Right atrium auricular region (tissue), 2 donors: ENCODE measurements around the gene HORMAD2. TPM values are rescaled to one million over a fixed set of nuclear protein-coding genes. Genes with fewer than 3 reads are reported as not detected.

Experiments used
- DNase-seq: peaks from one replicate; pipeline ENCODE4 v3.0.0-alpha.2; 2019; ENCODE audit warnings: low spot score
- H3K27ac ChIP-seq, 2 donors: fragments of 200-600 bp; sonication (generic); 1 replicate in 1 of 2; 2 replicates in 1 of 2; pipeline ENCODE4 v1.5.1; 2016 to 2019
- H3K27me3 ChIP-seq, 2 donors: fragments of 200-600 bp; sonication (generic); one replicate each; pipeline versions ENCODE4 v1.5.1 to v1.6.0; 2017 to 2019
- H3K36me3 ChIP-seq: fragments of 200-600 bp; sonication (generic); one replicate; pipeline ENCODE4 v1.5.1; 2016
- H3K4me1 ChIP-seq, 2 donors: fragments of 200-600 bp; sonication (generic); one replicate each; pipeline versions ENCODE4 v1.5.1 to v1.6.0; 2017 to 2019
- H3K4me3 ChIP-seq, 2 donors: fragments of 200-600 bp; sonication (generic); 1 replicate in 1 of 2; 2 replicates in 1 of 2; pipeline ENCODE4 v1.5.1; 2017 to 2019; ENCODE audit warnings: mild to moderate bottlenecking in 1 of 2, moderate library complexity in 1 of 2
- H3K9me3 ChIP-seq, 2 donors: fragments of 200-600 bp; sonication (generic); one replicate each; pipeline ENCODE4 v1.5.1; 2019
- total RNA-seq, 2 donors: library from RNA; depleted of rRNA; stranded (reverse); fragments of >200 nt; gene quantifications; one replicate each; pipeline ENCODE4 v1.1.0, GENCODE V29; 2016
- TF ChIP-seq, protein P1 (sequence below), 2 donors: fragments of 200-600 bp; sonication (generic); IDR thresholded peaks; one replicate each; pipeline ENCODE4 v1.5.1; 2019; ENCODE audit warnings: antibody characterized with exemption in 2 of 2

The HORMAD2 gene
- total RNA-seq, 2 donors from 2014 or later = not detected

DNA sequence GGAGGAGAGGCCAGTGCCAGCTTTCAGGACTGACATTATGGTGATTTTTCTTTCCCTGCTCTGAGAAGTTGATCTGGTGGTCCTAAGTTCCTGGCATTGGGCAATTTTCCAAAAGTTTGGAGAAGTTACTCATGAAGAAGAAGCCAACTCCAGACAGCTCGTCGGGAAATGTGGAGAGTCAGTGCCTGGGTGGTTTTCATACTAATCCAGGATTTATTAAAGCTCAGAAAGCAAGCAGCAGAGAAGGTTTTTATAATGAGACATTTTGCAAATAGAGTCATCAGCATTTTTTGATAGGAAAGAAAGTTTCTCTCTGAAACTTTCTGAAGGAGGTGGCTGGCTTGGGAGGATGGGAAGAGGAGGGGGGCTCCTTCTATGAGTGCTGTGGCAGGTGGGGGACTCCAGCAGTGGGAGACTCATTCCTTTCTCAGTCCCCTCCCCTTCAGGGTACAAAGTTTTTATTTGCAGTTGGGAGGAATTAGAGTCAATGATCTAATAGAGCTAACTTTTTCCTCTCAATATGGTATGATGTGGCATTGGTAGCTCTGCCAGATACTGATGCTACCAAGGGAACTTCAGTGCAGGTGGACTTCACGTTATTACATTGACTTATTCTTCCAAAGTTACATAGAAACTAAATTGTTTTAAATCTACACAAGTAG is 110.9 kb downstream of the HORMAD2 start:
- no peak overlapping the region for H3K27ac ChIP-seq
- TF ChIP-seq, protein P1, sequence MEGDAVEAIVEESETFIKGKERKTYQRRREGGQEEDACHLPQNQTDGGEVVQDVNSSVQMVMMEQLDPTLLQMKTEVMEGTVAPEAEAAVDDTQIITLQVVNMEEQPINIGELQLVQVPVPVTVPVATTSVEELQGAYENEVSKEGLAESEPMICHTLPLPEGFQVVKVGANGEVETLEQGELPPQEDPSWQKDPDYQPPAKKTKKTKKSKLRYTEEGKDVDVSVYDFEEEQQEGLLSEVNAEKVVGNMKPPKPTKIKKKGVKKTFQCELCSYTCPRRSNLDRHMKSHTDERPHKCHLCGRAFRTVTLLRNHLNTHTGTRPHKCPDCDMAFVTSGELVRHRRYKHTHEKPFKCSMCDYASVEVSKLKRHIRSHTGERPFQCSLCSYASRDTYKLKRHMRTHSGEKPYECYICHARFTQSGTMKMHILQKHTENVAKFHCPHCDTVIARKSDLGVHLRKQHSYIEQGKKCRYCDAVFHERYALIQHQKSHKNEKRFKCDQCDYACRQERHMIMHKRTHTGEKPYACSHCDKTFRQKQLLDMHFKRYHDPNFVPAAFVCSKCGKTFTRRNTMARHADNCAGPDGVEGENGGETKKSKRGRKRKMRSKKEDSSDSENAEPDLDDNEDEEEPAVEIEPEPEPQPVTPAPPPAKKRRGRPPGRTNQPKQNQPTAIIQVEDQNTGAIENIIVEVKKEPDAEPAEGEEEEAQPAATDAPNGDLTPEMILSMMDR (IDR thresholded peaks at IDR 0.05) = no peak
- DNase-seq = no peak
- no peaks in the 10 kb centered on the region for H3K9me3 ChIP-seq
- no peak overlapping the region for H3K4me3 ChIP-seq
- H3K36me3 ChIP-seq = no peaks in the 10 kb centered on the region
- peaks cover 0 to 11% of the 10 kb centered on the region in 2 donors for H3K4me1 ChIP-seq
- H3K27me3 ChIP-seq = no peaks in the 10 kb centered on the region

DNA sequence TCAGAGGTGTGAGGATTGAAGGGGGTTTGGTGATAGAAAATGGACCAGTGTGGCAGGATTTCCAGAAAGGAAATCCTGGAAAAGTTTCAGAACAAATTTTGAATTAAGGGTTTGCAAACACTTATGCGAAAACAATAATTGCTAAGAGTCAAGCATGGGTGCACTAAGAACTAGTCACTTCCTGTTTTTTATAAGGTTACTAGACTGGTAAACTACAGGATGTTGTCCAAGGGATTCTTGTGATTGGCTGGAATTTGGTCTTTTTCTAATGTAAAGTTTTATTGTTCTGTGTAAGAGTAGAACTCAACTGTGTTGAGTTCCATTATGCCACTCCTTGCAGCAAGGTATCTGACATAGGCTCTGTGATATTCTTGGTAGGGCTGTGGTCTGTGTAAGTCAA is 112.2 kb downstream of the HORMAD2 start:
- Histone ChIP-seq H3K27me3 (no peaks in the 10 kb centered on the region), H3K4me1 (peaks cover 0 to 22% of the 10 kb centered on the region in 2 donors), H3K27ac (no peak overlapping the region), H3K4me3 (no peak overlapping the region), H3K9me3 (no peaks in the 10 kb centered on the region), H3K36me3 (no peaks in the 10 kb centered on the region)
- no peak for DNase-seq
- TF ChIP-seq, protein P1 (IDR thresholded peaks at IDR 0.05) = no peak

DNA sequence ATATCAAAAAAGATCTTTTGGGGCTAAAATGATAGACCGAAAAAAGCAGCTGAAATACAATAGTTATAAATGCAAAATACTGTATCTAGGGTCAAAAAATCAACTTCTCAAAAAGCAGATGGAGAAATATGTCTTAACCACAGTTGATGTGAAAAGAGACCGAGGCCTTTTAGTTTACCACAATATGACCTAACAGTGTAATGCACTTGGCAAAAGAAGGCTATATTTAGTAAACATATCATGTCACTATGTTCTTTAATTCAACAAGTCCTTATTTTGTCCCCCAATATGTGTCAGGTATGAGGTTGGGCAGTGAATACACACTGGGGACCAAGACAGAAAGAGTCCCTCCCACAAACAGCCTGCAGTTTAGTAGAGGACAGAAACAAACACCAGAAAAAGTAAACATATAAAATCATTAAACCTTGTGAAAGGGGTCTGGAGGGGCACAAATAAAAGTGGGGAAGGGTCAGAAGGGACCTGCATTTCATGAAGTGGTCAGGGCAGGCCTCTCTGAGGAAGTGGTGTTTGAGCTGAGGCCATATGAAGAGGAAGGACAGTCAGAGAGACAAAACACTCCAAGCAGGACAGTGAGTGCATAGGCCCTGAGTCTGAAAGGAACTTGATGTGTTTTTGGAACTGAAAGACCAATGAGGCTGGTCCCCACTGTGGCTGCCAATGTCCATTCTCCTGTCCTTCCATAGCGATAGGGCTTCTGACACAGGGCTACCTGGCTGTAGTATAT is 112.9 kb downstream of the HORMAD2 start:
- Histone ChIP-seq H3K4me3 (no peak overlapping the region), H3K27me3 (no peaks in the 10 kb centered on the region), H3K4me1 (peaks cover 0 to 22% of the 10 kb centered on the region in 2 donors), H3K36me3 (no peaks in the 10 kb centered on the region), H3K9me3 (no peaks in the 10 kb centered on the region), H3K27ac (no peak overlapping the region)
- DNase-seq = no peak
- TF ChIP-seq, protein P1 (IDR thresholded peaks at IDR 0.05) = no peak

DNA sequence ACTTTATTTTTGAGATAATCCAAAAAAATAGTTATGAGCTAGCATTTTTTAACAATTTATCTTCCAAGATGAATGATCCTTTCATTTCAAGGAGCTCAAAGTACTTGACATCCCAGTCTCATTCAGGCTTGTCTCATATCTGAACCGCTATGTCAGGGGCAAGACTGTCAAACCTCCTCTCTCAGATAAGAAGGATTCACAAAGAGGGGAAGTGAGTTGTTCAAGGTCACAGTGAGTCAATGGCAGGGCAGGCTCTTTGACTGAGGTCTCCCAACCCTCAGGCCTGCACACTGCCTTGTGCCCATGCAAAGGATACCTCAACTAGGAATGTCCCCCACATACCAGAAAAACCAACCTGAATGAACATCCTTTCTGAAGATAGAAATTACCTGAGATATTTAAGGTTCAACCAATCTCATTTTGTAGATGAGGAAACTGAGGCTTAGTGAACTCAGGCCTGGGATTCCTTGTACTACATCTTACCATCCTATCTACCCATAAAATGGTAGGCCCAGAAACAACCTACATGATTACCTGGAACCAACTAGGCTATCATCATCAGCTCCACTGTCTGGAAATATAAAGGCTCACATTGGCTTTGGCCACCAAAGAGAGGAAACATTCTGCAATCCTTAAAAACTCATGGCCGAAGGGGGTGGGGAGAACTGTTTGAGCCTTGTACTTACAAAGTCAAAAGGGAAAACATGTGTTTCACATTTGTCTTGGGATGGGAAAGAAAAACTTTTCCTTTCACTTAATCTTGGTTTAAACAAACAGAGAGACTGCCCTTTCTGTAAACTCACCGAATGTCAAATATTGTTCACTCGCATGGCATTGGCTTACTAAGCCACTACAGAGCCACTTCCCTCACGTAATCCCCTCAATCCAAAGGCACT is 115.2 kb downstream of the HORMAD2 start:
- Histone ChIP-seq H3K36me3 (no peaks in the 10 kb centered on the region), H3K4me1 (peaks cover 0 to 22% of the 10 kb centered on the region in 2 donors), H3K27me3 (no peaks in the 10 kb centered on the region), H3K9me3 (no peaks in the 10 kb centered on the region), H3K4me3 (peak overlapping the region in 1 of 2 donors; percentile 6), H3K27ac (peak overlapping the region; percentile 69 to 71)
- DNase-seq = no peak
- TF ChIP-seq, protein P1 (IDR thresholded peaks at IDR 0.05) = no peak

DNA sequence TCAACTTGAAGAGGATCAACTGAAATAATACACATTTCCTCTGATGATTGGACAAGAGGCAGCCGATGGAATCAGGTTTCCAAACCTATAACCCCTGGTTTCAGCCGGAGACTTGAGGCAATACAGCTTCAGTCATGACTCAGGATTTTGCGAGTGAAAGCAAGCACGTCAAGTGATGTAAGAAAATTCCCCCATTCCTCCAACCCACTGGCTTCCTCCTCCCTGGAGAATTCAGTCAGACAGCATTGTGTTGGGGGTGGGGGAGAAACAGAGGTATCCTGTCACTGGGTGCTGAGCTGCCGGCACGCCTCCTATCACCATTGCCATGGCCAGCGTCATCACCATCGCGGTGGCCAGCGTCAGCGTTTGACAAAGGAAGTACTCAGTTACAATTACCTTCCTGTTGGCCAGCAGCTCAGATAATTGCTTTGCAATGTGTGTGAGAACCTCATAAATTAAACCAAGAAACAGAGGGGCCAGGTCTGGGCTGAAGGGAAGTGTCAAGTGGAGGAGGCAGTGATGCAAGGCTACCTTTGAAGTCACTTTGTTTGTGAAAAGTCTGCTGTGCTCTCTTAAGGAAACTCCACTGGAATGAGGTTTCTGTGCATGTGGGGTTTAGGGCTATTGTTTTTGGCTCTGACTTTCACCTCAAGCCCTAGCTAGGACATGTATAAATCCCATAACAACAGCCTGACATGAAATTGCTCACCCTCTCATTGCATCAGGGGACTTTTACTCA is 116.0 kb downstream of the HORMAD2 start:
- DNase-seq = peak; percentile 93

More for the DNA sequence above, 116.0 kb downstream of the HORMAD2 start:
- no peaks in the 10 kb centered on the region for H3K27me3 ChIP-seq
- H3K4me1 ChIP-seq = peaks cover 0 to 22% of the 10 kb centered on the region in 2 donors
- no peaks in the 10 kb centered on the region for H3K9me3 ChIP-seq
- TF ChIP-seq, protein P1 (IDR thresholded peaks at IDR 0.05) = no peak
- peak overlapping the region in 1 of 2 donors; percentile 6 for H3K4me3 ChIP-seq
- H3K27ac ChIP-seq = peak overlapping the region; percentile 69 to 71
- H3K36me3 ChIP-seq = no peaks in the 10 kb centered on the region
